ENCODE results near the gene TMEM266.

The TMEM266 gene

GRCh38 chr15:76176487-76177085 lies 116.8 kb downstream of the TMEM266 start:
- peak overlapping the region; percentile 59 for H3K14ac ChIP-seq (ENCODE audit: low read length)
- no peak overlapping the region for H3K27ac ChIP-seq (replicated peaks; ENCODE audit: low read length)
- no peak overlapping the region for H2BK5ac ChIP-seq (ENCODE audit: low read length)
- no peak overlapping the region for H3K4ac ChIP-seq (ENCODE audit: low read length)
- H2BK15ac ChIP-seq (ENCODE audit: low read length): no peak overlapping the region
- peaks cover 0 to 6% of the 10 kb centered on the region in 2 donors for H3K9me3 ChIP-seq (replicated peaks in 1 of 2; ENCODE audit: control insufficient read depth in 2 of 2, insufficient read depth in 1 of 2, low read depth in 1 of 2, low read length in 2 of 2)
- H2BK120ac ChIP-seq (ENCODE audit: low read depth, low read length): no peak overlapping the region
- no peak overlapping the region for H3K4me3 ChIP-seq (ENCODE audit: low read length in 2 of 2)
- WGBS, 2 donors (ENCODE audit: extremely low coverage in 2 of 2, insufficient read length in 2 of 2, insufficient replicate concordance in 1 of 2): no CpG with 5 or more reads among the region's 15 CpGs
- H3K18ac ChIP-seq (ENCODE audit: low read length): no peak overlapping the region
- H3K79me1 ChIP-seq (ENCODE audit: low read depth, low read length): no peaks in the 10 kb centered on the region
- H3K23ac ChIP-seq (ENCODE audit: low read depth, low read length, poor library complexity): peak overlapping the region; percentile 7
- DNase-seq (ENCODE audit: low spot score): no peak
- no peak overlapping the region for H3K4me2 ChIP-seq (ENCODE audit: insufficient read depth, low read length, poor library complexity, severe bottlenecking)
- peak overlapping the region; percentile 51 for H2AK5ac ChIP-seq (ENCODE audit: low read depth, low read length)
- peaks cover 0 to 6% (median 0%) of the 10 kb centered on the region in 3 experiments for H3K27me3 ChIP-seq (ENCODE audit: control insufficient read depth in 3 of 3, insufficient read depth in 3 of 3, low read depth in 1 of 3, low read length in 3 of 3)
- no peak overlapping the region for H2AFZ ChIP-seq (ENCODE audit: low read length)
- peak overlapping the region; percentile 13 for H4K91ac ChIP-seq (ENCODE audit: low read depth, low read length, poor library complexity)
- H4K8ac ChIP-seq (ENCODE audit: low read depth, low read length): no peak overlapping the region
- peak overlapping the region; percentile 63 for H3K9ac ChIP-seq (ENCODE audit: low read depth, low read length, poor library complexity)
- peak overlapping the region; percentile 48 for H2BK12ac ChIP-seq (ENCODE audit: low read length)
- no peaks in the 10 kb centered on the region for H3K36me3 ChIP-seq (replicated peaks in 1 of 2; ENCODE audit: control insufficient read depth in 2 of 2, insufficient read depth in 2 of 2, low read length in 2 of 2)
- peaks cover 4 to 12% of the 10 kb centered on the region in 2 donors for H3K4me1 ChIP-seq (ENCODE audit: control insufficient read depth in 2 of 2, insufficient read depth in 1 of 2, low read depth in 1 of 2, low read length in 2 of 2)

DNA sequence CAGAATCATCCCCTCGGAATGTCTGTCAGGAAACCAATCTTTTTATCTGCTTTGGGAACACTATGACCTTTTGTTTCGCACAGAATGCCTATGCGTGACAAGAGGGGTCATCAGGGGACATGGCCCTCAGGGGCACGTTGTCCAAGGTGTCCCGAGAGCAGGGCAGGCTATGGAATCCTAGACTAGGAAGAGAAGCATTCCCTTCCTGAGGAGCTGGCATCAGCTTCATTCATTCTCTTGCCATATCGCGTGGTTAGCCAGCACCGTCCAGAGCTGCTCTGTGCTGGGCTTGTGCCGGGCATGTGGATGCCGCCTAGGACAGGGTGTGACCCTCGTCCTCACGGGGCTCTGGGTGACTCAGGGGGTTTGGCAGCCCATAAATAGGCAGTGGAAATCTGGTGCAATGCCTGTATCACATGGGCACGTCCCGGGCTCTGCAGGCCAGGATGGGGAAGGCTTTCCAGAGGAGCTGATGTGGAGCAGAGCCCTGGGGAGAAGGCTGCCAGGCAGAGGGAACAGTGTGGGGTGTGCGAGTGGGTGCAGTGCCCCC lies 117.8 kb downstream of the TMEM266 start:
- Histone ChIP-seq H2AK5ac (ENCODE audit: low read depth, low read length) (no peak overlapping the region), H2BK120ac (ENCODE audit: low read depth, low read length) (no peak overlapping the region), H3K9me3 (replicated peaks in 1 of 2; ENCODE audit: control insufficient read depth in 2 of 2, insufficient read depth in 1 of 2, low read depth in 1 of 2, low read length in 2 of 2) (peaks cover 0 to 4% of the 10 kb centered on the region in 2 donors), H3K4me2 (ENCODE audit: insufficient read depth, low read length, poor library complexity, severe bottlenecking) (no peak overlapping the region), H2BK12ac (ENCODE audit: low read length) (peak overlapping the region; percentile 8), H4K8ac (ENCODE audit: low read depth, low read length) (no peak overlapping the region), H3K4me3 (ENCODE audit: low read length in 2 of 2) (no peak overlapping the region), H3K27me3 (ENCODE audit: control insufficient read depth in 3 of 3, insufficient read depth in 3 of 3, low read depth in 1 of 3, low read length in 3 of 3) (peaks cover 0 to 6% (median 0%) of the 10 kb centered on the region in 3 experiments), H2BK15ac (ENCODE audit: low read length) (no peak overlapping the region), H3K18ac (ENCODE audit: low read length) (no peak overlapping the region), H3K14ac (ENCODE audit: low read length) (peak overlapping the region; percentile 25), H3K4me1 (ENCODE audit: control insufficient read depth in 2 of 2, insufficient read depth in 1 of 2, low read depth in 1 of 2, low read length in 2 of 2) (peaks cover 4 to 12% of the 10 kb centered on the region in 2 donors), H3K9ac (ENCODE audit: low read depth, low read length, poor library complexity) (no peak overlapping the region), H2AFZ (ENCODE audit: low read length) (peak overlapping the region; percentile 68), H2BK5ac (ENCODE audit: low read length) (no peak overlapping the region), H3K79me1 (ENCODE audit: low read depth, low read length) (no peaks in the 10 kb centered on the region), H3K27ac (replicated peaks; ENCODE audit: low read length) (no peak overlapping the region), H3K4ac (ENCODE audit: low read length) (no peak overlapping the region), H4K91ac (ENCODE audit: low read depth, low read length, poor library complexity) (no peak overlapping the region), H3K36me3 (replicated peaks in 1 of 2; ENCODE audit: control insufficient read depth in 2 of 2, insufficient read depth in 2 of 2, low read length in 2 of 2) (no peaks in the 10 kb centered on the region), H3K23ac (ENCODE audit: low read depth, low read length, poor library complexity) (peak overlapping the region; percentile 8)
- no peak for DNase-seq (ENCODE audit: low spot score)
- no CpG with 5 or more reads among the region's 15 CpGs for WGBS, 2 donors (ENCODE audit: extremely low coverage in 2 of 2, insufficient read length in 2 of 2, insufficient replicate concordance in 1 of 2)

DNA sequence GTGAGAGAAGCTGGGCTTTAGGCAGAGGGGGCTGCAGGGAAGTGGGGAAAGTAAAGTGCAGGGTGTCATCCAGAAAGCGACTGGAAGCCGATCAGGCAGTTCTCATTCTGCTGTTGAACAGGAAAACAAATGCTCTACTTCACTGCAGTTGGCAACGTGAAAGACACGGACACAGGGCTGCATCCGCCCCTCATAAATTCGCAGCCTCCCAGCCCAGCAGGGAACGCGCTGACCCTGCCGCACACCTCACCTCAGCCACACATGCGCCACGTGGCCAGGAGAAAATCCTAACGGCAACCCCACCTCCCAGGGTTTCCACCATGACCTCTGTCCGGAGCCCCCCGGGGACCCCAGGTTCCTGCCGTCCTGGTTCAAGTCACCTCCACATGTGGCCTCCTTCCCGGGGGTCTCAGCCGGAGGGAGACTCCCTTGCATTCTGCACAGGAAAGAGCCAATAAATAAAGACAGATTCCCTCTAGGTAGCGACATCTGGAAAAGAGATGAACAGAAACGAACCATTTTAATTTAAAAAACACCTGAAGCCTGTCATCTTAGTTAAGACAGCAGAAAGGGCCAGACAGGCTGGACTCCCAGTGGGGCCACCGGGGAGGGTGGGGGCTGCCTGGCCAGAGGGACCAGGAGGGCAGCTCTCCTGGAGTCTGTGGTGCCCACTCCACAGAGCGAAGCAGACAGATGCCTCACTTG lies 118.7 kb downstream of the TMEM266 start:
- H3K4me3 ChIP-seq (ENCODE audit: low read length in 2 of 2): no peak overlapping the region
- H3K4me2 ChIP-seq (ENCODE audit: insufficient read depth, low read length, poor library complexity, severe bottlenecking): no peak overlapping the region
- H3K9me3 ChIP-seq (replicated peaks in 1 of 2; ENCODE audit: control insufficient read depth in 2 of 2, insufficient read depth in 1 of 2, low read depth in 1 of 2, low read length in 2 of 2): peaks cover 0 to 3% of the 10 kb centered on the region in 2 donors
- H3K27me3 ChIP-seq (ENCODE audit: control insufficient read depth in 3 of 3, insufficient read depth in 3 of 3, low read depth in 1 of 3, low read length in 3 of 3): peaks cover 0 to 6% (median 0%) of the 10 kb centered on the region in 3 experiments
- peak overlapping the region; percentile 90 for H3K18ac ChIP-seq (ENCODE audit: low read length)
- H4K8ac ChIP-seq (ENCODE audit: low read depth, low read length): no peak overlapping the region
- H2BK15ac ChIP-seq (ENCODE audit: low read length): peak overlapping the region; percentile 88
- no peak overlapping the region for H2BK120ac ChIP-seq (ENCODE audit: low read depth, low read length)
- H3K27ac ChIP-seq (replicated peaks; ENCODE audit: low read length): no peak overlapping the region
- no peak overlapping the region for H2BK5ac ChIP-seq (ENCODE audit: low read length)
- no peaks in the 10 kb centered on the region for H3K79me1 ChIP-seq (ENCODE audit: low read depth, low read length)
- no peak overlapping the region for H4K91ac ChIP-seq (ENCODE audit: low read depth, low read length, poor library complexity)
- no peak overlapping the region for H2BK12ac ChIP-seq (ENCODE audit: low read length)
- H3K9ac ChIP-seq (ENCODE audit: low read depth, low read length, poor library complexity): peak overlapping the region; percentile 50
- peaks cover 5 to 12% of the 10 kb centered on the region in 2 donors for H3K4me1 ChIP-seq (ENCODE audit: control insufficient read depth in 2 of 2, insufficient read depth in 1 of 2, low read depth in 1 of 2, low read length in 2 of 2)
- no peak overlapping the region for H3K4ac ChIP-seq (ENCODE audit: low read length)
- no peak overlapping the region for H3K14ac ChIP-seq (ENCODE audit: low read length)
- H2AFZ ChIP-seq (ENCODE audit: low read length): peak overlapping the region; percentile 68
- H3K36me3 ChIP-seq (replicated peaks in 1 of 2; ENCODE audit: control insufficient read depth in 2 of 2, insufficient read depth in 2 of 2, low read length in 2 of 2): no peaks in the 10 kb centered on the region
- no peak overlapping the region for H3K23ac ChIP-seq (ENCODE audit: low read depth, low read length, poor library complexity)
- no peak for DNase-seq (ENCODE audit: low spot score)
- H2AK5ac ChIP-seq (ENCODE audit: low read depth, low read length): peak overlapping the region; percentile 38
- WGBS, 2 donors (ENCODE audit: extremely low coverage in 2 of 2, insufficient read length in 2 of 2, insufficient replicate concordance in 1 of 2): no CpG with 5 or more reads among the region's 21 CpGs

DNA sequence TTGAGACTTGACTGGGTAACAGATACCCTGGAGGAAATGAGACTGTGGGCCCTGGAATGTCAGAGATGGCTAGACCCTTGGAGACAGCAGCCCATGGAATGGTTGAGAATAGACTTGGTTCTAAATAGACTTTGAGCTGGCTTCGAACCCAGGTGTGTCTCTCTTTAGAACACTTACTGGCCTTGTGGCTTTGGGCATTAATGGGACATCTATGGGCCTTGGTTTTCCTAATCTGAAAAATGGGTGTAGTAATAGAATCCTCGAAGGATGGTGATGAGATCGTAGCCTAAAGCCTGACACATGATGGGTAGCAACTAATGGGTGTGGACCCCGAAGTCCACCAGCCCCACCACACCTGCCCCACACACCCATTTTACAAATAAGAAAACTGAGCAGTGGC lies 119.2 kb downstream of the TMEM266 start:
- no peak overlapping the region for H3K23ac ChIP-seq (ENCODE audit: low read depth, low read length, poor library complexity)
- no peak overlapping the region for H2AFZ ChIP-seq (ENCODE audit: low read length)
- peak overlapping the region; percentile 67 for H3K18ac ChIP-seq (ENCODE audit: low read length)
- H3K36me3 ChIP-seq (replicated peaks in 1 of 2; ENCODE audit: control insufficient read depth in 2 of 2, insufficient read depth in 2 of 2, low read length in 2 of 2): no peaks in the 10 kb centered on the region
- no peak overlapping the region for H3K4me3 ChIP-seq (ENCODE audit: low read length in 2 of 2)
- H3K27me3 ChIP-seq (ENCODE audit: control insufficient read depth in 3 of 3, insufficient read depth in 3 of 3, low read depth in 1 of 3, low read length in 3 of 3): peaks cover 0 to 6% (median 0%) of the 10 kb centered on the region in 3 experiments
- no CpG with 5 or more reads among the region's 4 CpGs for WGBS, 2 donors (ENCODE audit: extremely low coverage in 2 of 2, insufficient read length in 2 of 2, insufficient replicate concordance in 1 of 2)
- no peak overlapping the region for H2BK120ac ChIP-seq (ENCODE audit: low read depth, low read length)
- no peak overlapping the region for H4K91ac ChIP-seq (ENCODE audit: low read depth, low read length, poor library complexity)
- no peak overlapping the region for H4K8ac ChIP-seq (ENCODE audit: low read depth, low read length)
- no peak overlapping the region for H3K4ac ChIP-seq (ENCODE audit: low read length)
- H3K9me3 ChIP-seq (replicated peaks in 1 of 2; ENCODE audit: control insufficient read depth in 2 of 2, insufficient read depth in 1 of 2, low read depth in 1 of 2, low read length in 2 of 2): peaks cover 0 to 3% of the 10 kb centered on the region in 2 donors
- no peak overlapping the region for H2AK5ac ChIP-seq (ENCODE audit: low read depth, low read length)
- no peak for DNase-seq (ENCODE audit: low spot score)
- H2BK5ac ChIP-seq (ENCODE audit: low read length): no peak overlapping the region
- H3K9ac ChIP-seq (ENCODE audit: low read depth, low read length, poor library complexity): no peak overlapping the region
- H3K4me2 ChIP-seq (ENCODE audit: insufficient read depth, low read length, poor library complexity, severe bottlenecking): no peak overlapping the region
- no peak overlapping the region for H2BK15ac ChIP-seq (ENCODE audit: low read length)
- H3K14ac ChIP-seq (ENCODE audit: low read length): no peak overlapping the region
- no peak overlapping the region for H2BK12ac ChIP-seq (ENCODE audit: low read length)
- H3K27ac ChIP-seq (replicated peaks; ENCODE audit: low read length): no peak overlapping the region
- H3K79me1 ChIP-seq (ENCODE audit: low read depth, low read length): no peaks in the 10 kb centered on the region
- H3K4me1 ChIP-seq (ENCODE audit: control insufficient read depth in 2 of 2, insufficient read depth in 1 of 2, low read depth in 1 of 2, low read length in 2 of 2): peaks cover 9 to 18% of the 10 kb centered on the region in 2 donors

Measured in neuronal stem cell (in vitro differentiated cells).